Activated naive CD4-positive, alpha-beta T cell treated with anti-CD3 and anti-CD28 coated beads for 36 hours (primary cell): ENCODE measurements around the gene SCAPER. TPM values are rescaled to one million over a fixed set of nuclear protein-coding genes. Genes with fewer than 3 reads are reported as not detected.

Experiments
- CTCF ChIA-PET: fragments of 350-600 bp; sonication (Branson Sonifier 250); formaldehyde crosslinking; loops from one replicate; lab custom pipeline; 2021; ENCODE audit warnings: antibody characterized with exemption; lab: Charles Lee
- DNase-seq: peaks from one replicate; pipeline ENCODE4 v3.0.0-alpha.2; 2020
- H3K27ac Mint-ChIP-seq: one replicate; pipeline ENCODE4 v1.8.0; 2021; ENCODE audit warnings: mild to moderate bottlenecking, mixed read lengths
- H3K27me3 Mint-ChIP-seq: one replicate; pipeline ENCODE4 v1.8.0; 2021; ENCODE audit warnings: low read depth, mixed read lengths
- H3K36me3 Mint-ChIP-seq: one replicate; pipeline ENCODE4 v1.8.0; 2021; ENCODE audit warnings: low read depth, mixed read lengths
- H3K4me1 Mint-ChIP-seq: one replicate; pipeline ENCODE4 v1.8.0; 2021; ENCODE audit warnings: low read depth, mixed read lengths
- H3K4me3 Mint-ChIP-seq: one replicate; pipeline ENCODE4 v1.8.0; 2021; ENCODE audit warnings: mild to moderate bottlenecking, moderate library complexity, mixed read lengths
- H3K9me3 Mint-ChIP-seq: one replicate; pipeline ENCODE4 v1.8.0; 2021; ENCODE audit warnings: mixed read lengths
- intact Hi-C: fragments of 100-400 bp; cut with micrococcal nuclease; formaldehyde crosslinking; loops from one replicate; pipeline ENCODE4 v1.15.1; 2023
- total RNA-seq, 2 experiments: library from RNA; stranded (reverse); gene quantifications; one replicate each; pipeline ENCODE4 v1.2.3, GENCODE V29; 2021

SCAPER gene
- total RNA-seq, 2 experiments from 2014 or later: 28.5 to 28.9 TPM

DNA sequence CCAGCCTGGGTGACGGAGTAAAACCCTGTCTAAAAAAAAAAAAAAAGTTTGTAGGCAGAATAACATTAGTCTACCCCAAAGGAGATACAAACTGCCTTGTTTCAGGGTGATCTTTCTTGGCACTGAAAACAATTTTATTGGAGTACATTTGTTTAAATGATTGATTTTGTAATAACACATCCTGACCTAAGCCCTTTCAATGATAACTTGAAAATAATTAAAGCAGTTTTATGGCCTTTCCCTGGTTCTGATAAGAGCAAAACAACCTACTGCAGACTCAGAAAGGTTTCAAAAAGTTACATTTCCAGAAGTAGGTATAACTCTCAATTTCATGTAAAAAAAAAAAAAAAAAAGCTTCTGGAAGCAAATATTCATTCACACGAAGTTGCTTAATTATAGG lies 404.1 kb downstream of the SCAPER start:
- no peak overlapping the region for H3K27ac Mint-ChIP-seq
- no peak overlapping the region for H3K4me3 Mint-ChIP-seq
- intact Hi-C loops: no loop called here
- peaks cover 24% of the 10 kb centered on the region for H3K36me3 Mint-ChIP-seq
- peaks cover 1% of the 10 kb centered on the region for H3K9me3 Mint-ChIP-seq
- H3K27me3 Mint-ChIP-seq: no peaks in the 10 kb centered on the region
- CTCF ChIA-PET: no interaction called here
- no peak for DNase-seq
- no peaks in the 10 kb centered on the region for H3K4me1 Mint-ChIP-seq

DNA sequence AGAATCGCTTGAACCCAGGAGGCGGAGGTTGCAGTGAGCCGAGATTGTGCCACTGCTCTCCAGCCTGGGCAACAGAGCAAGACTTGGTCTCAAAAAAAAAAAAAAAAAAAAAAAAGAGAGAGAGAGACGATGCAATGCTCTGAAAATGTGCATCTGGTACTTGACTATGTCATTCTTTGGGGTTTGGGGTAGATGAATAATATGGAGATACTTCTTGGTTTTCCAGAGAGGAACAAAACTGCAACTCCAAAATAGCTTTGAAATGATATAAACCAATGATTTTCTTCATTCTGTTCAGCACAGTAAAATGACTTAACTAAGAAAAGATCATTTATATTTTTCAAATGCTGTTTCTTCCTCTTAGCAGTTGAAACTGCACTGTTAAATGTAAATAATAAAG lies 409.7 kb downstream of the SCAPER start:
- H3K4me1 Mint-ChIP-seq: no peaks in the 10 kb centered on the region
- intact Hi-C loops: no loop called here
- DNase-seq: no peak
- H3K27me3 Mint-ChIP-seq: no peaks in the 10 kb centered on the region
- H3K27ac Mint-ChIP-seq: no peak overlapping the region
- H3K4me3 Mint-ChIP-seq: no peak overlapping the region
- no peaks in the 10 kb centered on the region for H3K9me3 Mint-ChIP-seq
- peaks cover 5% of the 10 kb centered on the region for H3K36me3 Mint-ChIP-seq
- CTCF ChIA-PET: interaction anchor here (0.7 kb wide), 1 partner anchor 255 kb away, joined by 3 read pairs; no protein-coding TSS in a partner anchor

DNA sequence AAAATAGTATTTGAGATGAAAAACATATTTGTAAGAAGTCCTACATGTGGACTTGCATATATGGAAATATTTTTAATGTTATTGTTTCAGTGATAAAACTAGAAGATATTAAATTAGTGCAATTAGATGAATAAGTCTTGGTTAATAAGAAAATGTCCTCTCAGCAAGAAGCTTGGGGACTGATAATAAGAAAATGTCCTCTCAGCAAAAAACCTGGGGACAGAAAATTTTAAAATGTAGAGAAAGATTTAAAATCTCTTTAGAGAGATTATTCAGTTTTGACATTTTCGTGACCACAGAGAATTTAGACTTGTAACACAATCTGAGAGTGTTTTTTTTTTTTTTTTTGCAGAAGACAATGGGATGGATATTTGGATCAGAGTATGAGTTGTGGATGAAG lies 412.6 kb downstream of the SCAPER start:
- Mint-ChIP-seq H3K4me3 (no peak overlapping the region), H3K9me3 (no peaks in the 10 kb centered on the region), H3K36me3 (peaks cover 5% of the 10 kb centered on the region), H3K4me1 (no peaks in the 10 kb centered on the region), H3K27me3 (no peaks in the 10 kb centered on the region), H3K27ac (no peak overlapping the region)
- CTCF ChIA-PET: no interaction called here
- intact Hi-C loops: no loop called here
- no peak for DNase-seq

DNA sequence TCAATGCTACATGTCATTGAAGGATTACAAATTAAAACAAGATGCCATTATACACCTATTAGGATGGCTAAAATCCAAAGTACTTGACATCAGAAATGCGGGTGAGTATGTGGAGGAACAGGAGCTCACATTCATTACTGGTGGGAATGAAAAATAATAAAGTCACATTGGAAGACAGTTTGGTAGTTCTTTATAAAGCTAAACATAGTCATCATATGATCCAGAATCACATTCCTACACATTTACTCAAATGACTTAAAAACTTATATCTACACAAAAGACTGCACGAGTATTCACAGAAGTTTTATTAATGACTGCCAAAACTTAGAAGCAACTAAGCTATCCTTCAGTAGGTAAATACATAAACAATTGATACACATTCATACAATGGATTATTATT lies 421.4 kb downstream of the SCAPER start:
- no peaks in the 10 kb centered on the region for H3K4me1 Mint-ChIP-seq
- H3K27me3 Mint-ChIP-seq: no peaks in the 10 kb centered on the region
- no peak overlapping the region for H3K27ac Mint-ChIP-seq
- H3K4me3 Mint-ChIP-seq: no peak overlapping the region
- intact Hi-C loops: no loop called here
- no peaks in the 10 kb centered on the region for H3K36me3 Mint-ChIP-seq
- DNase-seq: no peak
- H3K9me3 Mint-ChIP-seq: peaks cover 3% of the 10 kb centered on the region
- CTCF ChIA-PET: interaction anchor here (0.7 kb wide), 1 partner anchor 27 kb away, joined by 3 read pairs; no protein-coding TSS in a partner anchor

DNA sequence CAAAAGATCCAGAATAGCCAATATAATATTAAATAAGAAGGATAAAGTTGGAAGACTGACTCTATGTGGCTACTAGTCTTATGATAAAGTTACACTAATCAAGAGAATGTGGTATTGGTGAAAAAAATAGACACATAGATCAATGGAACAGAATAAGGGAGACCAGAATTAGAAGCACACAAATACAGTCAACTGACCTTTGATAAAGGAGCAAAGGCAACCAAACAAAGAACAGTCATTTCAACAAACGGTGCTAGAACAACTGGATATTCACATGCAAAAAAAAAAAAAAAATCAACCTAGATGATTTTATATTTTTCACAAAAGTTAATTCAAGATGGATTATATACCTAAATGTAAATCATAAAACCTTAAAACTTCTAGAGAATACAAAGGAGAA lies 422.1 kb downstream of the SCAPER start:
- intact Hi-C loops: no loop called here
- Mint-ChIP-seq H3K4me3 (no peak overlapping the region), H3K36me3 (no peaks in the 10 kb centered on the region), H3K27ac (no peak overlapping the region), H3K27me3 (no peaks in the 10 kb centered on the region), H3K9me3 (peaks cover 3% of the 10 kb centered on the region), H3K4me1 (no peaks in the 10 kb centered on the region)
- CTCF ChIA-PET: no interaction called here
- DNase-seq: no peak

DNA sequence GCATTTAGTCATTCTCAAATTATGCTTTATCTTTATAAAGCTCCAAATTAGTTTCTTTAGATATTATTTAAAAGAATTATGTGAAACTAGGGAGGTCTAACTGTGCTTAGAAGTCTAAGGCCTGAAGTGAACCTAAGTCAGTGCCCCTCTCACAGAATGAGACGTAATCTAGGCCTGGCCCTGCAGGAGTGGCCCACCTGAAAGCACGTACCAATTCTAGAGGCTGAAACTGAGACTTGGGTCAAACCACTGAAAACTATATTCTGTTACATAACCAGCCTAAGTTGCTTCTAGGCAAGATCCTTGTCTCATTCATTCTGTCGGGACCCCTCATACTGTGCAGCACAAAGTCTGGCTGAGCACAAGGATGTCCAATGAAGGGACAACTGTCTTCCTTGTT lies 424.9 kb downstream of the SCAPER start:
- no peaks in the 10 kb centered on the region for H3K9me3 Mint-ChIP-seq
- H3K27me3 Mint-ChIP-seq: no peaks in the 10 kb centered on the region
- intact Hi-C loops: no loop called here
- no peaks in the 10 kb centered on the region for H3K4me1 Mint-ChIP-seq
- DNase-seq: no peak
- CTCF ChIA-PET: no interaction called here
- no peak overlapping the region for H3K27ac Mint-ChIP-seq
- H3K4me3 Mint-ChIP-seq: no peak overlapping the region
- no peaks in the 10 kb centered on the region for H3K36me3 Mint-ChIP-seq

DNA sequence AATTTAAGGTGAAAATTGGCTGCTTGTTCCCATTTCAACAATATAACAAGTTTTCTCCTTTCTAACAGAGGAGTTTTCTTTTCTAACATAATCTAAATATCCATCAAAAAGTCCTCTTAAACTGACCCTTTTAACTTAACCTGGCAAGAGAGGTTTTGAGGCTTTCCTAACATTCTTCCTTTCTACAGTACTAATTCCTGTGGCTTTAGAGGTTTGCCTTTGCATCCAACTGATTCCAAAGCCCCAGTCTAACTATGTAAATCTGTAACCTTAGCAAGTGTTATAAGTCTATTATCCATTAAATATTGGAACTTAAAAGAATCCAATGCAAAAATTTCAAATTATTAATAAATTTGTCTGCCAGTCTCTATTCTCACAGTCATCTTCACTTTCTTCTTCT lies 434.4 kb downstream of the SCAPER start:
- CTCF ChIA-PET: interaction anchor here (0.5 to 0.7 kb wide), 3 partner anchors 58 to 207 kb away, joined by 3 to 5 read pairs (median 4); no protein-coding TSS in a partner anchor
- no peak overlapping the region for H3K27ac Mint-ChIP-seq
- H3K4me1 Mint-ChIP-seq: no peaks in the 10 kb centered on the region
- H3K9me3 Mint-ChIP-seq: peaks cover 10% of the 10 kb centered on the region
- no peak overlapping the region for H3K4me3 Mint-ChIP-seq
- no peaks in the 10 kb centered on the region for H3K27me3 Mint-ChIP-seq
- intact Hi-C loops: no loop called here
- H3K36me3 Mint-ChIP-seq: peaks cover 57% of the 10 kb centered on the region
- no peak for DNase-seq

DNA sequence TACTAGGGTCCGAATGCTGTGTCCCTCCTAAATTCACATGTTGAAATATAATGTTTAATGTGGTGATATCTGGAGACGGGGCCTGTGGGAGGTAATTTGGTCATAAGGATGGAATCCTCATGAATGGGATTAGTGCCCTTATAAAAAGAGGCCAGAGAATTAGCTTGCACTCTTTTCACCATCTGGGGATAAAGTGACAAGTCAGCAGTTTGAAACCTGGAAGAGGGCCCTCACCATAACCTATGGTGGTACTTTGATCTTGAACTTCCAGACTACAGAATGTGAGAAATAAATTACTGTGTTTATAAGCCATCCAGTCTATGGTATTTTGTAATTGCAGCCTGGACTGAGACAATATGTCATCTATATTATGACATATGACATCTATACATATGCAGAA lies 436.4 kb downstream of the SCAPER start:
- CTCF ChIA-PET: interaction anchor here (0.6 kb wide), 1 partner anchor 16 kb away, joined by 4 read pairs; no protein-coding TSS in a partner anchor
- DNase-seq: no peak
- Mint-ChIP-seq H3K36me3 (peaks cover 60% of the 10 kb centered on the region), H3K9me3 (peaks cover 10% of the 10 kb centered on the region), H3K27me3 (no peaks in the 10 kb centered on the region), H3K27ac (no peak overlapping the region), H3K4me1 (no peaks in the 10 kb centered on the region), H3K4me3 (no peak overlapping the region)
- intact Hi-C loops: no loop called here

DNA sequence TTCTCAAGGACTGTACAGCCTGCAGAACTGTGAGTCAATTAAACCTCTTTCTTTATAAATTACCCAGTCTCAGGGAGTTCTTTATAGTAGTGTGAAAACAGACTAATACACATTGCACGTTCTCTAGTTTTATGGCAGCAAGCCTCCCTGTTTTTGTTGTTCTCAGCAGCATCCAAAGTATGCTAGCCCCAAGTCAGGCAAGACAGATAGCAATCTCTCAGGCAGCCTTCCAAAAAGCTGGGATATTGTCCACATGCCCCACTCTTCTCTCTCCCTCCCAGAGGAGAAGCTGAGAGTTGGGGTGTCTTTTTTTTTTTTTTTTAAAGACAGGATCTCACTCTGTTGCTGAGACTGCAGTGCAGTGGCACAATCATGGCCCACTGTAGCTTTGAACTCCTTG lies 438.0 kb downstream of the SCAPER start:
- Mint-ChIP-seq H3K27ac (no peak overlapping the region), H3K36me3 (peaks cover 62% of the 10 kb centered on the region), H3K4me3 (no peak overlapping the region), H3K27me3 (no peaks in the 10 kb centered on the region), H3K9me3 (peaks cover 10% of the 10 kb centered on the region), H3K4me1 (no peaks in the 10 kb centered on the region)
- intact Hi-C loops: no loop called here
- CTCF ChIA-PET: no interaction called here
- no peak for DNase-seq

DNA sequence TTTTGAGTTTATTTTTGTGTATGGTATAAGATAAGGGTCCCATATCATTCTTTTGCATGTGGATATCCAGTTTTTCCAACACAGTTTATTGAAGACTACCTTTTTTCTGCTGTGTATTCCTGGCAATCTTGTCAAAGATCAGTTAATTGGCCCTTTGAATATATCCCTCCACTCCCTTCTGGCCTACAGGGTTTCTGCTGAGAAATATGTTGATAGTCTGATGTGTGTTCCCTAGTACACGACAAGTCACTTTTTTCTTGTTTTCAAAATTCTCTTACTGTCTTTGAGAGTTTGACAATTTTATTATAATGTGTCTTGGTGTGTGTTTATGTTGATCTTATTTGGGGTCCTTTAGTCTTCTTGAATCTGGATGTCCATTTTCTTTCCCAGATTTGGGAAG lies 439.4 kb downstream of the SCAPER start:
- CTCF ChIA-PET: no interaction called here

DNA sequence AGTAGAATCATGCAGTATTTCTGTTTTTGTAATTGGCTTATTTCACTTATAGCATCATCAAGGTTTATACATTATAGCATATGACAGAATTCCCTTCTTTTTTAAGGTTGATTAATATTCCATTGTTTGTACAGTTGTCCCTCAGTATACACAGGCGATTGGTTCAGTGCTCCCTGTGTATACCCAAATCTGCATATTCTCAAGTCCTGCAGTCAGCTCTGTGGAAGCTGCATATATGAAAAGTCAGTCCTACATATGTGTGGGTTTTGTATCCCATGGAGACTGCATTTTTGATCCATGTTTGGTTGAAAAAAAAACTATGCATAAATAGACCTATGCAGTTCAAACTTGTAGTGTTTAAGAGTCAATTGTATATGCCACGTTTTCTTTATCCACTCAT lies 440.9 kb downstream of the SCAPER start:
- H3K4me1 Mint-ChIP-seq: no peaks in the 10 kb centered on the region
- no peak for DNase-seq
- H3K27ac Mint-ChIP-seq: no peak overlapping the region
- peaks cover 41% of the 10 kb centered on the region for H3K36me3 Mint-ChIP-seq
- no peak overlapping the region for H3K4me3 Mint-ChIP-seq
- CTCF ChIA-PET: no interaction called here
- intact Hi-C loops: no loop called here
- no peaks in the 10 kb centered on the region for H3K27me3 Mint-ChIP-seq
- H3K9me3 Mint-ChIP-seq: peaks cover 15% of the 10 kb centered on the region

More for the DNA sequence above, 439.4 kb downstream of the SCAPER start:
- peaks cover 55% of the 10 kb centered on the region for H3K36me3 Mint-ChIP-seq
- no peak overlapping the region for H3K27ac Mint-ChIP-seq
- DNase-seq: no peak
- intact Hi-C loops: no loop called here
- no peaks in the 10 kb centered on the region for H3K4me1 Mint-ChIP-seq
- H3K4me3 Mint-ChIP-seq: no peak overlapping the region
- no peaks in the 10 kb centered on the region for H3K27me3 Mint-ChIP-seq
- peaks cover 11% of the 10 kb centered on the region for H3K9me3 Mint-ChIP-seq

DNA sequence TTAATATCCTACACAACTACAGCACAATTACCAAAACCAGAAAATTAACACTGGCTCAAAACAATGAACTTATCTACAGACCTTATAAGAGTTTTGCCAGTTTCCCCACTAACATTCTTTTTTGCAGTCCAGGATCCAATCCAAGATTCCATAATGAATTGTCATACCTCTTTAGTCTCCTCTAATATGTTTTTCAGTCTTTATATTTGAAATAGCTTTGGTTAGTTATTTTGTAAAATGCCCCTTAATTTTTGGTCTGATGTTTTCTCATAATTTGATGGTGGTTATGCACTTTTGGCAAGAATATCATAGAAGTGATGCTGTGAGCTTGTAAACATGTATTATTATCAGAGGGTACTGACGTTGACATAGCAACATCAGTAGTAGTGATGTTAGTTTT lies 444.3 kb downstream of the SCAPER start:
- H3K27ac Mint-ChIP-seq: no peak overlapping the region
- CTCF ChIA-PET: interaction anchor here (0.6 to 0.7 kb wide), 2 partner anchors 10 to 74 kb away, joined by 3 to 4 read pairs; no protein-coding TSS in a partner anchor
- DNase-seq: no peak
- H3K4me1 Mint-ChIP-seq: no peaks in the 10 kb centered on the region
- intact Hi-C loops: no loop called here
- H3K9me3 Mint-ChIP-seq: peaks cover 8% of the 10 kb centered on the region
- H3K36me3 Mint-ChIP-seq: peaks cover 14% of the 10 kb centered on the region
- H3K4me3 Mint-ChIP-seq: no peak overlapping the region
- no peaks in the 10 kb centered on the region for H3K27me3 Mint-ChIP-seq

DNA sequence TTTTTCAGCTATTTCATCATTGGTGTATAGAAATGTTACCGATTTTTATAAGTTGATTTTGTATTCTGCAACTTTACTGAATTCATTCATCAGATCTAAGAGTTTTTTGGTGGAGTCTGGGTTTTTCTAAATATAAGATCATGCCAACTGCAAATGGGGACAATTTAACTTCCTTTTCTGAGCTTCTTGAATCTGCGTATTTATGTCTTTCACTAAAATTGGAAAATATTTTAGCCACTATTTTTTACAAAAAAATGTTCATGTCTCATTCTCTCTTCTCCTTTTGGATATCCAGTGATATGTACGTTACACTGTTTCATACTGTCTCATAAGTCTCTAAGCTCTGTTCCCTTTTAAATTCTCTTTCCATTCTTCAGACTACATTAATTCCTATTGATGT lies 444.8 kb downstream of the SCAPER start:
- peaks cover 8% of the 10 kb centered on the region for H3K36me3 Mint-ChIP-seq
- DNase-seq: no peak
- peaks cover 5% of the 10 kb centered on the region for H3K9me3 Mint-ChIP-seq
- no peaks in the 10 kb centered on the region for H3K27me3 Mint-ChIP-seq
- no peak overlapping the region for H3K27ac Mint-ChIP-seq
- CTCF ChIA-PET: interaction anchor here (0.6 kb wide), 1 partner anchor 11 kb away, joined by 4 read pairs; no protein-coding TSS in a partner anchor
- no peak overlapping the region for H3K4me3 Mint-ChIP-seq
- intact Hi-C loops: no loop called here
- no peaks in the 10 kb centered on the region for H3K4me1 Mint-ChIP-seq
